GM21423 (cell line): ENCODE results near the gene MAPK8IP3.
"Not testable (repeated sequence)": the region's sequence is repeated elsewhere in the genome, so short reads cannot be mapped to it uniquely, and the experiment has no call there.

Source experiments
- ATAC-seq: cut with Tn5 transposase; IDR thresholded peaks from one replicate; pipeline ENCODE4 v1.9.1; 2021; ENCODE audit warnings: mild to moderate bottlenecking, moderate library complexity; ENCODE audit not compliant: unreplicated experiment

Gene MAPK8IP3

DNA sequence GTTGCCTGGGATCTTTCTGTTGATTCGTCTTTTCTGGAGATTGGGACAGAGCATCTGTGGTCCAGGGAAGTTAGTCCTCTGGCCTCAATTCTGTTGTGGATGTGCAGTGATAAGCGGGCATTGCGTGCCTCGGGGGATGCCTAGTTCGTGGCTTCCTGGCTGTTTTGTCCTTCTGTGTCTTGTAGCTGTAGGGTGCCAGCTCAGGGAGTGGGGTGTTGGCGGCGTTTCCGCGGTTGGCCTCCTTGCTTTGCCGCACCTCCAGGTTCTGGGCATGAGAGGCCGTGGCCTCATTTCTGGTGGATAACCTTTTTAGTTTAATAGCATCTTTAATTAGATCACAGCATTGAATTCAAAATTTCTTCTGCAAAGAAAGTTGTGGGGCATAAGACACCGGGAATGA is 29.3 kb upstream of the MAPK8IP3 start:
- ATAC-seq = no peak

DNA sequence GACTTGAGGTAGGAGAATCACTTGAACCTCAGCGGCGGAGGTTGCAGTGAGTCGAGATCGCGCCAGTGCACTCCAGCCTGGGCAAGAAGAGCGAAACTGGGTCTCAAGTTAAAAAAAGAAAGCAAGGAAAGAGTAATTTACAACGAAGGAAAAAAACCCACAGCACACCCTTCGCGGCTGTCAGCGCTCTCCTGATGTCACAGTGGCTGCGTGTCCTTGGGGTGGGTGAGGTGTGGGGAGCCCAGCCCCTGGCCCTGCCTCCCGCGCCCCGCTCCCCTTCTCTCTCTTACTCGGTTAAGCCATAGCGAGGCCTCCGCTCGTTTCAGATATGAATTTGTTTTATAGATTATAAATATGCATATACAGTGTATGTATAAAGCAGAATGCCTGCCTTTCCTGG is 28.7 kb upstream of the MAPK8IP3 start:
- no peak for ATAC-seq

DNA sequence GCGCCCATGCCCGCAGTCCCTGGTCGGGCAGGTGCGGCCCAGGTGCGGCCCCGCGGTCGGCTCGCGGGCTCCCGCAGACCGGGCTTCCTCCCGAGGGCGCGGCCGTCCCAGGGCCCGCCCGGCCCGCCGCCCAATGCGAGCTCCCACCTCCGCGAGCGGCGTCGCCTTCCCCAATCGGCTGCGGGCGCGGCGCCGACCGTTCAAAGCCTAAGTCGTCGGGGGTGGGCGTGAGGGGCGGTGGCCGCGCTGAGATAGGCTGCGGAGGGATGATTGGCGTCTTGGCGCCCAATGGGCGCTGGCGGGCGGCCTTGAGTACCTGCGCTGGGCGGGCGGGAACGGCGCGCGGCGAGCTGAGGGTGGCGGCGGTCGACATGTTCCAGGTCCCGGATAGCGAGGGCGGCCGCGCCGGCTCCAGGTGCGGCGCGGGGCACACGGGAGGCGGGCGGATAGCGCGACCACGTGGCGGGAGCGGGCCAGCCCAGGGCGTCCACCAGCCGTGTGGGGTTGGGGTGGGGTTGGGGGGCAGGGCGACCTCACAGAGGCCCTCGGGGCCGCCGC is 28.0 kb upstream of the MAPK8IP3 start, which contains the start of gene JPT2:
JPT2 (plus strand) TSS at position 338 of the 558 bp plus-strand sequence; CDS start at position 372, 34 bp downstream.
- peak; percentile 90 for ATAC-seq

DNA sequence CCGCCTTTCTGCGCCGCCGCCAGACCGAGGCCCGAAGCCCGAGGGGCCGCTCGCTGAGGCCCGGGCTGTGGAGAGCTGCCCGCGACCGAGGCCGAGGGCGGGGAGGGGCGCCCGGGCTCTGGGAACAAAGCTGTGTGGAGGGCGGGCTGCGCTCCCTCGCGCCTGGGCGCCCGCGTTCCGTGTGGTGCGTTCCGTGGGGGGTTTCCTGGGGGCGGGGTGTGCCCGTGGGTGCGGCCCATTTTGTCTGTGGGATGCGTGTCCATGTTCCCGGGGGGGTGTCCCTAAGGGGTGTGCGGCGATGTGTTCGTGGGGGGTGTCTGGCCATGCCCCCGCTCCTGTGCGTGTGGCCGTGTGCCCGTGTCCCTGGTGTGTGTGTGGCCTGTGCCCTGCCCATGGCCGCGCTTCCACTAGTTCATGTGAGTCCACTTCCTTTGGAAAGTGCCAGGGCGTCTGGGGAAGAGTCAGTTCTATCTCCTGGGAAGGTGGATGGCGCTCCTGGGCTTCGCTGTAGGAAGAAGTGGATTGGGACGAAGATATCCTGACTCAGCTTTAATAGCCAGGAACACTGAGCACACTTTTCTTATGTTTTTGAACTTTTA is 27.4 kb upstream of the MAPK8IP3 start:
- ATAC-seq = no peak

DNA sequence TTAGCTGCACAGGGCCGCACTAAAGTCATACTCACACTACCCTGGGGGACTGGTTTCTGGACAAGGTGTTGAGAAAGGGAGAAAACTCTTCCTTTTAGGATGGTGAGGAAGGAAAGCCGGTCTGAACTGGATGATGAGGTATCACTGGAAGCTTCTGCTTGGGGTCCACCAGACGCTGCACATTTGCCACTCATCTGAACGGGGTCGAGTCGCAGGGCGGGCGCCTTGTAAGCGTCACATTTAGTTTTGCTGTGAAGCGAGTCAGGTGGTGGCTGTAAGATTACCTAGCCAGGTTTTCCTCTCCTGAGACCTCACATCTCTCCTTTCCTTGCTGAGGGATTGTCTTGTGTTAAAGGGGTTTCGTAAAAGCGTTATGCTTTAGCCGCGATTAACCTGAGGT is 25.6 kb upstream of the MAPK8IP3 start:
- ATAC-seq = no peak

DNA sequence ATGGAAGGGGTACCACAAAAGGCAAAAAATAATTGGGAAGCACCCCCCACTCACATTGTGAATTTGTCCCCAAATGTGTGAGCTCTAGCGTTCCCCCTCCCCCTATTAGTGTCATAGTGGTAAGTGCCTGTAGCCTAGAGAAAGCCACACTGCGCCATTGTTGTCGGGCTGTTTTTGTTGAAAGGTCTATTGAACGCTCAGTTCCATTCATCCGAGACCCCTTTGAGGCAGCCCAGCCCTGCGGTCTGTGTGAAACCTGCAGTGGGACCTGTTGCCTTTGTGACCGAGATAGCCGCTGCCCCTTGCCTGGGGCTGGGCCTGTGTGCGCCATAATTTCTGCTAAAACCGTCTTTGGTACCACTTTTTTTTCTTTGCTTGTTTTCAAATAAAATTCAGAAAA is 25.0 kb upstream of the MAPK8IP3 start:
- ATAC-seq = no peak

DNA sequence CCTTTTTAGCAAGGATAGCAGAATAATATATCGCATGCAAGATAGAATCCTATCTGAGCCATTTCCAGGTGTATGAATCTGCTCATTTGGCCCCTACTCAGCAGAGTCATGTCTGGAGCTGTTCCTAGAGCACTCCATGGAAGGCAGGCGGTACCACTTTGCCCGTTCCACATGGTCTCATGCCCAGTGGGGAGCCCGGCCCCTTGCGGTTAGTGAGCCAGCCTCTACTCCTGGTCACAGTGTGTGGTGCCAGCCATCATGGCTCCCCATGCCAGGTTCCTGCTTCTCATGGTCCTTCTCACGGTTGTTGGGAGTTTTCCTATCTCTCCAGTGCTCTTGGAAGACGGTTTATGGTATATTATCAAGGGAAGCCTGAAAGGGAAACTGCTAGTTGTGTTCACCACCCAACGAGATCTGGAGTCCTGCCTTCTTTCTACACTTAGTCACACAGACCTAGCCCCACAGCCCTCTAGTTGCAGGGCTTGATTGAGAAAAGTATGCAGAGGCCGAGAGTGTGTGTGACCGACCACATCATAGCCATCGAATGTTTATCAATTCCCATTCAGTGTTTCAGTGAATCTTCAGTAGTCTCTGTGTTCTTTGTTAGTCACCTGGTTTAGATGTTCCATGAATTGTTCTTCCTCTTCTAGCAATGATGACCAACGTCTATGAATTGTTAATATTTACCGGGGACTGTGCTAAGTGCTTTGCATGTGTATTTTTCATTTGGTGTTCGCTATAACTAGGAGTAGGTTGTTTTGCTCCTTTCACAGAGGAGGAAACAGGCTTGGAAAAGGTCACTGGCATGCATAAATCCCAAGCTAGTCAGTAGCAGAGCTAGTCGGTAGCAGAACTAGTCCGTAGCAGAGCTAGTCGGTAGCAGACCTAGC is 18.3 kb upstream of the MAPK8IP3 start:
- ATAC-seq = no peak

DNA sequence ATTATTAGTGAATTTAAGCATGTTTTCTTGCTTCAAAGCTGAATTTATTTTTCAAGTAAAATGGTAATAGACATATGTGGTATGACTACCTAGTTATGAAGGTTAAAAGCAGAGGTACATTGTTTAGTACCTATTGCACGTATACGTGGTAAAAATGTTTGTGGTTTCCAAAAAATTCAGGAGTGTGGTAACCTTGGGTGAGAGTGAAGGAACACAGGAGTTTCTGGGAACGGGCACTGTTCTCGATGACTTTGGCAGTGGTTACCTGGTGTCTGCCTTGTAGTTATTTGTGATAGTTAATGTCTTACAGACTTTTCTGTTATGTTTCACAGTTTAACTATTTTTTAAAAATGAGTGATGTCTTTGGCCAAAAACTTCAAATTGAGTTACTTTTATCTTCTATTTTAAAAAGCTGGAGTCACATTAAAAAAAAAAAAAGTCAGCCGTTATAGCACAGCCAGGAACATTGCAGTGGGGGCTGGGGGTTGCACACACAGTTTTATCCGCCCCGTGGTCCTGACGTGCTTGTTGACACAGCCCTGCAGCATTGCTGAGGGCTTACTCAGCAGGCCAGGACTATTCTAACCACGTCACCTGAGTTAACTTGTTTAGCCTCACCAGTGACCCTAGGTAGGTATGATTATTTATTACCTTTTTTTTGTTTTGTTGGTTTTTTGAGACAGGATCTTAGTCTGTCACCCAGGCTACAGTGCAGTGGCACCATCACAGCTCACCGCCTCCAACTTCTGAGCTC is 17.0 kb upstream of the MAPK8IP3 start:
- no peak for ATAC-seq

DNA sequence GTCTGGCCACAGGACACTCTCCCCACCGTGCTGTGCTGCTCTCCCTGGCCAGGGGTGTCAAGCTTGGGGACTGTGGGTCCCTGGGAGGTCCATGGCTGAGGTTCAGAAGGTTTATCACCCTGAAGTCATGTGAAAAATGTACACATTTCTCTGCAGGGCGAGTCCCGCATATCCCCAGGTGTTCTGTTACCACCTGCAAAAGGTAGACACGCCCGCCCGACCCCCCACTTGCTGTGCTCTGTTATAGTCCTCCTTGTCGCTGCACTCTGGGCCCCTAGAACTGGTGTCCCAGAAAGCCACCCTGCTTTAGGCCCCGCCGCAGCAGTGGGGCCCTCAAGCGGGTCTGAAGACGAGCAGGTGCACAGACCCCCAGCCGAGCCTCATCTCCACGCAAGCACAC is 16.1 kb upstream of the MAPK8IP3 start:
- ATAC-seq = no peak

DNA sequence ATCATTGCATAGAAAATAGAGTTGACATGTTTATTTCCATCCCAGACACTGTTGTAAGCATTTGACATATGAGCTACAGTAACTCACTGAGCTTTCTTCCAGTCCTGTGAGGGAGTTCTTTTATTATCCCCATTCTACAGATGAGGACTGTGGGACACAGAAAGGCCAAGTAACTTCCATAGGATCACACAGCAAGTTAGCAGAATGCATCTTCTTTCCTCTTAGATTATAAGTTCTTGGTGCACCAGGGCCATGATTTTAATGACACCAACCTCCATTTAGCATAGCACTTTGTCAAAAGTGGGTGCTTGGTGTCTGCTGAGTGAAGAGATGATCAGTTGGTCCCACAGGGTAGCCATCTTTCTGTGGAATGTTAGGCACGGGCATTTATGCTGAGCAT is 15.2 kb upstream of the MAPK8IP3 start:
- ATAC-seq = no peak

DNA sequence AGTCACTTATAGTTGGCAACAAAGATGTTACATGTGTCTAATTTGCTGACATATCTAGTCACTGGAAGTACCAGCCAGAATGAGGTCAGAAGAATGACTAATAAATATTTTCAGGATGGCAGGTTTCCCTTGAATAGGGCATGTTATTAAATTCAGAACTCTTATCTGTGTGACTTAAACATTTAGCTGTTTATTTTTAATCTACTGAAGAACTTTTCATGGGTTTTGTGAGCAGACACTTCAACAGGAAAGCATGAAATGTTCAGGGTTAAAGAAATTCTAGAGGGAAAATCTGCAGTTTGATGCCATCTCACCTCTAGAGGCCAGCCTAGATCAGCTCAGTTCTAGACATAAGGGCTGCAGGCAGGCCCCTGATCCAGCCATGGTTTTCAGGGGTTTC is 14.7 kb upstream of the MAPK8IP3 start:
- no peak for ATAC-seq

DNA sequence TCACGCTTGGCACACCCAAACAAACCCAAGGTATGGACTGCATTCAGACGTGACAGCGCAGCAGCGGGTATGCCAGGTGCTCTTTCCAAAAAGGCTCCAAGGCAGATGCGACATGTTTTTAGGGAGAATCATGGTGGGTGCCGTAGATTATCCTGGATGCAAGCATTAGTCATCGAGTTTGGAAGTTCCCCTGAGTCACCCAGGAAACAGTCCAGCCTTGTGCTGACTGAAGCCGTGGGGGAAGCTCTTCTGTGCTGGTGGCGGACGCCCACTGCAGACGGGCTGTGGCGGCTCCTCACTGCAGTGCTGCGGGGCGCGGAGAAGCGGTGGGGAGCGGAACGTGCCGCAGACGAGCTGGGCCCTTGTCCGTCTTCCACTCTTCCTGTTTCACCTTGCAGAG is 14.0 kb upstream of the MAPK8IP3 start:
- no peak for ATAC-seq

DNA sequence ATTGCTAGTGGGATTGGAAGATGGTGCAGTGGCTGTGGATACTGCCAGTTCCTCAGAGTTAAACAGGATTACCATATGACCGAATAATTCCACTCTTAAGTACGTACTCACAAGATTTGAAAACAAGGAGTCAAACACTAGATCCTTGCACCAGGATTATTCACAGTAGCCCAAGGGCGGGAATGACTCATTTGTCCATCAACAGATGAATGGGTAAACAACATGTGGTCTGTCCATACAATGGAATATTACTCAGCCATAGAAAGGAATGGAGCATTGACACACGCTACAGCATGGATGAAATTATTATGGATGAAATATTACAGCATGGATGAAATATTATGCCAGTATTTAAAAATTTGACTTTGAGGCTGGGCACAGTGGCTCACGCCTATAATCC is 9.1 kb upstream of the MAPK8IP3 start:
- no peak for ATAC-seq

DNA sequence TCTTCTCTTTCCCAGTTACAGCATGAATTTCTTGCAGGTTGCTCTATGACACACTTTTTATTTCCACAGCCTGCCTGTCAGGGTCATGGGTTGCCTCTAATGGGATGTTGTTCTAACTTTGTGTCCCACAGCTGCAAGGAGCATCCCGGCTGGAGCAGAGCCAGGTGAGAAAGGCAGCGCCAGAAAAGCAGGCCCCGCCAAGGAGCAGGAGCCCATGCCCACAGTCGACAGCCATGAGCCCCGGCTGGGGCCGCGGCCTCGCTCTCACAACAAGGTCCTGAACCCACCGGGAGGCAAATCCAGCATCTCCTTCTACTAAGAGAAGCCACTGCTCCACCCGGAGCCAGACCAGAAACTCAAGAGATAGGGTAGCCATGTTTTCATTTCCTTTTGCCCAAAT is 7.3 kb upstream of the MAPK8IP3 start:
- no peak for ATAC-seq

DNA sequence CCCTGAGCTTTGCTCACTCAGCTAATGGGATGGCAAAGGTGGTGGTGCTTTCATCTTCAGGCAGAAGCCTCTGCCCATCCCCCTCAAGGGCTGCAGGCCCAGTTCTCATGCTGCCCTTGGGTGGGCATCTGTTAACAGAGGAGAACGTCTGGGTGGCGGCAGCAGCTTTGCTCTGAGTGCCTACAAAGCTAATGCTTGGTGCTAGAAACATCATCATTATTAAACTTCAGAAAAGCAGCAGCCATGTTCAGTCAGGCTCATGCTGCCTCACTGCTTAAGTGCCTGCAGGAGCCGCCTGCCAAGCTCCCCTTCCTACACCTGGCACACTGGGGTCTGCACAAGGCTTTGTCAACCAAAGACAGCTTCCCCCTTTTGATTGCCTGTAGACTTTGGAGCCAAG is 5.7 kb upstream of the MAPK8IP3 start:
- ATAC-seq = no peak

DNA sequence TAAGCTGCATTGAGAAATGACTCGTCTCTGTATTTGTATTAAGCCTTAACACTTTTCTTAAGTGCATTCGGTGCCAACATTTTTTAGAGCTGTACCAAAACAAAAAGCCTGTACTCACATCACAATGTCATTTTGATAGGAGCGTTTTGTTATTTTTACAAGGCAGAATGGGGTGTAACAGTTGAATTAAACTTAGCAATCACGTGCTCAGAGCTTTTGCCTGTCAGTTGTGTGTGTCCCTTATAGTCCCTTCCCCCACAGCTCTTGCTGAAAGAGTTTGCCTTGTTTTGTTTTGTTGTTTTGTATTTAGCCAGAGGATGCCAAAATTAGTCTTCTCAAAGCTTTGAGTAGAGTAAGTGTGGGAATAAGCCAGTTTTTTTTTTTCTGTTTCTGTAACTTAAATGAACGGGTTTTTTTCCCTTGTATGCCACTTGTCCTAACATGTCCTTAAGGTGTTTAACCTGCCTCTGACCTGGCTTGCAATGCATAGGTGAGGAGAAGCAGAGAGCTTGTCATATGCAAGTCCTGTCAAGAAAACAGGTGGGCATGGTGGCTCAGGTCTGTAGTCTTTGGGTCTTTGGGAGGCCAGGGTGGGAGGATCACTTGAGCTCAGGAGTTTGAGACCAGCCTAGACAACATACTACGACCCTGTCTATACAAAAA is 4.6 kb upstream of the MAPK8IP3 start:
- ATAC-seq = no peak

DNA sequence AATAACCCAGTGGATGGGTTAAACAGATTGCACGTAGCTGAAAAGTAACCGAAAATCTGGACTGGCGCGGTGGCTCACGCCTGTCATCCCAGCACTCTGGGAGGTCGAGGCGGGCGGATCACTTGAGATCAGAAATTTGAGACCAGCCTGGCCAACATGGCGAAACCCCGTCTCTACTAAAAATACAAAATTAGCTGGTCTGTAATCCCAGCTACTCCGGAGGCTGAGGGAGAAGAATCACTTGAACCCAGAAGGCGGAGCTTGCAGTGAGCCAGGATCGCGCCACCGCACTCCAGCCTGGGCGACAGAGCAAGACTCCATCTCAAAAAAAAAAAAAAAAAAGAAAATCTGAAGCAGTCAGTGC is 689 bp upstream of the MAPK8IP3 start:
- not testable (repeated sequence) for ATAC-seq

DNA sequence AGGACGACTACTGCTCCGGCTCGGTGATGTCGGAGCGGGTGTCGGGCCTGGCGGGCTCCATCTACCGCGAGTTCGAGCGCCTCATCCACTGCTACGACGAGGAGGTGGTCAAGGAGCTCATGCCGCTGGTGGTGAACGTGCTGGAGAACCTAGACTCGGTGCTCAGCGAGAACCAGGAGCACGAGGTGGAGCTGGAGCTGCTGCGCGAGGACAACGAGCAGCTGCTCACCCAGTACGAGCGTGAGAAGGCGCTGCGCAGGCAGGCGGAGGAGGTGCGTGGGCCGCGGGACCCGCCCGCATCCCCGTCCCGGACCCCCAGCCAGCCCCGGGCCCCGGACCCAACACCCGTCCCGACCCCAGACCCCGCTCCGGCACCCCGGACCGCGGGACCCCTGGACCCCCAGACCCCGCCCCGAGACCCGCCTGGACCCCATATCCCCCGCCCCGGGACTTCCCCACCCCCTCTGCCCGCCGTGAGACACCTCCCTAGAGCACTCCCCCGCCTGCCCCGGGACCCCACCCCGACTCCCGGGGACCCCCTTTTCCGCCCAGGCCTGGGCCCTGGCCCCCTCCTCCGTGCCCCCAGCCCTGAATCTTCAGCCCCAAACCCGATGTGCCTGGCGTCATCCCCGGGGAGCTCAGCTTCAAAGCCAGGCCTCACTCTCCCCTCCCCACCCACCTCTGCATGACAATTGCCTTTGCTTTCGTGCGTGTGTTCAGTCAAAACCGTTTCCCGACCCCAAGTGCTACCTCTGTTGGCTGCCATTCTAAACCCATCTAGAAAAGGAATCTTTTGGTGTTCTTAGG is 594 bp downstream of the MAPK8IP3 start:
- peak; percentile 7 for ATAC-seq

DNA sequence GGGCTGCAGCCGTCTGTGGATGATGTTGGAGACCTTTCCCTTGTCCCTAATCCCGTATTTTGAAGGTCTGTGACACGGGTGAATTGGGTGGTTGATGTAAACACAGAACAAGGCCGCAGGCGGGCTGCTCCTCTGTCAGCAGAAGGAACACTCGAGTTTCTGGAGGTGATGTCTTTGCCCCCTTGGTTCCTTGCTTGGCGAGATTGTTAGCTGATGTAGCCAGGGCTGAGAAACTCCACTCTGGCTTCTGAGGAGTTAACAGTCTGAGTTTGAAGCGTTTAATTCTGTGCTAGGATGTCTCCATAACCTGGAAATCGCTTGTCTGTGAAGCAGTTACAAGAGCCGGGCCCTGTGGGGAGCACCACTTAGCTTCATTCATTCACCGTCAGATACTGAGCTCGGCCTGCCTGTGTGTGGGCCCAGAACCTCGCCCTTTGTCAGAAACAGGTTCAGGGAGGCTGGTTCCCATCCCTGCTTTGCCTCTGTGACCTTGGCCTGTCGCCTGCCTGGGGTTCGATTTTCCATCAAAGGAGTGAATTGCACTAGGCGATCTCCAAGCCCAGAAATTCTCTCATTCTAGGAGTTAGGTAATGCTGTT is 1.3 kb downstream of the MAPK8IP3 start:
- no peak for ATAC-seq
